CD8-positive, alpha-beta memory T cell (primary cell): ENCODE measurements around the gene CPNE5. TPM values are rescaled to one million over a fixed set of nuclear protein-coding genes. Genes with fewer than 3 reads are reported as not detected.

Experiments used
- CTCF ChIA-PET: fragments of 350-600 bp; sonication (Branson Sonifier 250); formaldehyde crosslinking; loops from one replicate; lab custom pipeline; 2021; ENCODE audit warnings: antibody characterized with exemption; lab: Charles Lee
- POLR2A ChIA-PET: fragments of 350-600 bp; sonication (Branson Sonifier 250); formaldehyde crosslinking; loops from one replicate; lab custom pipeline; 2021; ENCODE audit warnings: antibody characterized with exemption; lab: Charles Lee
- DNase-seq, 5 donors: peaks; one replicate each; pipeline versions ENCODE4 v3.0.0 to v3.0.0-alpha.2; 2020 to 2022; ENCODE audit warnings: mixed read lengths in 1 of 5
- H3K27ac ChIP-seq: one replicate; pipeline ENCODE4 v1.7.0; 2013; ENCODE audit warnings: low read depth, mild to moderate bottlenecking, low read length, moderate library complexity
- H3K27me3 ChIP-seq: 2 replicates; pipeline ENCODE4 v1.7.0; 2013; ENCODE audit warnings: low read length, mild to moderate bottlenecking; ENCODE audit not compliant: insufficient read depth, poor library complexity, severe bottlenecking
- H3K36me3 ChIP-seq: 2 replicates; pipeline ENCODE4 v1.7.0; 2013; ENCODE audit warnings: mild to moderate bottlenecking, low read length, moderate library complexity; ENCODE audit not compliant: insufficient read depth
- H3K4me1 ChIP-seq: 2 replicates; pipeline ENCODE4 v1.7.0; 2013; ENCODE audit warnings: mild to moderate bottlenecking, low read length, moderate library complexity; ENCODE audit not compliant: insufficient read depth
- H3K4me3 ChIP-seq: 2 replicates; pipeline ENCODE4 v1.7.0; 2013; ENCODE audit warnings: mild to moderate bottlenecking, low read length
- H3K9me3 ChIP-seq: 2 replicates; pipeline ENCODE4 v1.7.0; 2013; ENCODE audit warnings: mild to moderate bottlenecking, low read length
- H3K27ac Mint-ChIP-seq, 8 donors: one replicate each; pipeline ENCODE4 v1.8.0; 2020 to 2021; ENCODE audit warnings: mixed read lengths in 8 of 8, mild to moderate bottlenecking in 6 of 8, inconsistent platforms in 3 of 8, moderate library complexity in 3 of 8
- H3K27me3 Mint-ChIP-seq, 2 donors: one replicate each; pipeline ENCODE4 v1.8.0; 2020 to 2021; ENCODE audit warnings: mixed read lengths in 2 of 2, mild to moderate bottlenecking in 1 of 2, moderate library complexity in 1 of 2
- H3K36me3 Mint-ChIP-seq, 3 donors: one replicate each; pipeline ENCODE4 v1.8.0; 2020 to 2021; ENCODE audit warnings: mixed read lengths in 3 of 3, inconsistent platforms in 1 of 3, mild to moderate bottlenecking in 1 of 3
- H3K4me1 Mint-ChIP-seq, 3 donors: one replicate each; pipeline ENCODE4 v1.8.0; 2020 to 2021; ENCODE audit warnings: mixed read lengths in 3 of 3, inconsistent platforms in 1 of 3, mild to moderate bottlenecking in 1 of 3
- H3K4me3 Mint-ChIP-seq, 7 donors: one replicate each; pipeline ENCODE4 v1.8.0; 2020 to 2021; ENCODE audit warnings: mixed read lengths in 7 of 7, mild to moderate bottlenecking in 6 of 7, moderate library complexity in 4 of 7, inconsistent platforms in 2 of 7
- H3K9me3 Mint-ChIP-seq, 5 donors: one replicate each; pipeline ENCODE4 v1.8.0; 2020 to 2022; ENCODE audit warnings: mixed read lengths in 5 of 5, mild to moderate bottlenecking in 3 of 5, moderate library complexity in 2 of 5, inconsistent platforms in 1 of 5
- polyA plus RNA-seq: library from polyadenylated mRNA; unstranded; fragments of 300-500 nt; fragmentation: Illumina TruSeq; gene quantifications from one replicate; pipeline ENCODE4 v1.2.3, GENCODE V29; 2021
- total RNA-seq, 2 experiments: library from RNA; stranded (reverse); gene quantifications; one replicate each; pipeline ENCODE4 v1.2.3, GENCODE V29; 2021

Gene CPNE5
- total and polyA plus RNA-seq, 3 experiments from 2014 or later = 0.29 to 0.59 (median 0.44) TPM

GRCh38 chr6:36847991-36848390 lies 8.7 kb upstream of the CPNE5 start:
- POLR2A ChIA-PET = no interaction called here
- peaks cover 0 to 4% of the 10 kb centered on the region in 2 donors for H3K27me3 Mint-ChIP-seq
- H3K27ac Mint-ChIP-seq = no peak overlapping the region
- DNase-seq = no peak
- H3K36me3 ChIP-seq = no peaks in the 10 kb centered on the region
- H3K4me1 Mint-ChIP-seq = no peaks in the 10 kb centered on the region
- no peak overlapping the region for H3K27ac ChIP-seq
- no peak overlapping the region for H3K4me3 ChIP-seq
- no peak overlapping the region for H3K4me3 Mint-ChIP-seq
- no peaks in the 10 kb centered on the region for H3K27me3 ChIP-seq
- H3K9me3 ChIP-seq = peaks cover 9% of the 10 kb centered on the region
- peaks cover 8 to 26% (median 13%) of the 10 kb centered on the region in 5 donors for H3K9me3 Mint-ChIP-seq
- CTCF ChIA-PET = interaction anchor here (1.0 to 1.6 kb wide), 2 partner anchors 33 to 170 kb away, joined by 3 to 4 read pairs; no protein-coding TSS in a partner anchor
- no peaks in the 10 kb centered on the region for H3K4me1 ChIP-seq
- H3K36me3 Mint-ChIP-seq = peaks cover 15 to 24% (median 18%) of the 10 kb centered on the region in 3 donors

- ChIA-PET CTCF (interaction anchor here (1.6 kb wide), 1 partner anchor 171 kb away, joined by 4 read pairs; no protein-coding TSS in a partner anchor), POLR2A (no interaction called here)
- no peak for DNase-seq
- H3K4me3 Mint-ChIP-seq = no peak overlapping the region
- peaks cover 8 to 26% (median 13%) of the 10 kb centered on the region in 5 donors for H3K9me3 Mint-ChIP-seq
- Histone ChIP-seq H3K4me3 (no peak overlapping the region), H3K9me3 (peaks cover 9% of the 10 kb centered on the region), H3K27me3 (no peaks in the 10 kb centered on the region), H3K36me3 (no peaks in the 10 kb centered on the region), H3K27ac (no peak overlapping the region), H3K4me1 (no peaks in the 10 kb centered on the region)
- peaks cover 12 to 24% (median 14%) of the 10 kb centered on the region in 3 donors for H3K36me3 Mint-ChIP-seq
- H3K27me3 Mint-ChIP-seq = peaks cover 0 to 4% of the 10 kb centered on the region in 2 donors
- H3K4me1 Mint-ChIP-seq = no peaks in the 10 kb centered on the region
- H3K27ac Mint-ChIP-seq = no peak overlapping the region
These were observed 7.9 kb upstream of the CPNE5 start for GRCh38 chr6:36847152-36847551.

- CTCF ChIA-PET = no interaction called here
- H3K27me3 ChIP-seq = no peaks in the 10 kb centered on the region
- Mint-ChIP-seq H3K4me3 (no peak overlapping the region), H3K9me3 (peaks cover 0 to 11% (median 4%) of the 10 kb centered on the region in 5 donors), H3K27me3 (peaks cover 9 to 10% of the 10 kb centered on the region in 2 donors), H3K4me1 (peaks cover 6 to 9% (median 6%) of the 10 kb centered on the region in 3 donors), H3K27ac (peak overlapping the region in 1 of 8 donors; percentile 51), H3K36me3 (peaks cover under 1 to 12% (median 3%) of the 10 kb centered on the region in 3 donors)
- no peak overlapping the region for H3K4me3 ChIP-seq
- no peaks in the 10 kb centered on the region for H3K36me3 ChIP-seq
- H3K9me3 ChIP-seq = peaks cover 2% of the 10 kb centered on the region
- no peak overlapping the region for H3K27ac ChIP-seq
- DNase-seq = peak in 1 of 5 donors; percentile 22
- H3K4me1 ChIP-seq = peaks cover 8% of the 10 kb centered on the region
- POLR2A ChIA-PET = no interaction called here
These were observed 6.0 kb upstream of the CPNE5 start for GRCh38 chr6:36845233-36845632.

GRCh38 chr6:36844232-36845170 lies 5.3 kb upstream of the CPNE5 start:
- Histone ChIP-seq H3K4me3 (no peak overlapping the region), H3K27ac (no peak overlapping the region), H3K4me1 (peaks cover 10% of the 10 kb centered on the region), H3K36me3 (no peaks in the 10 kb centered on the region), H3K9me3 (no peaks in the 10 kb centered on the region), H3K27me3 (no peaks in the 10 kb centered on the region)
- Mint-ChIP-seq H3K27ac (no peak overlapping the region), H3K4me1 (peaks cover 6 to 12% (median 6%) of the 10 kb centered on the region in 3 donors), H3K9me3 (peaks cover 0 to 4% (median 0%) of the 10 kb centered on the region in 5 donors), H3K36me3 (peaks cover 0 to 5% (median 0%) of the 10 kb centered on the region in 3 donors), H3K4me3 (no peak overlapping the region), H3K27me3 (peaks cover 12% of the 10 kb centered on the region in 2 donors)
- ChIA-PET CTCF (no interaction called here), POLR2A (no interaction called here)
- DNase-seq = peak in 1 of 5 donors; percentile 3

- Histone ChIP-seq H3K4me1 (peaks cover 15% of the 10 kb centered on the region), H3K36me3 (no peaks in the 10 kb centered on the region), H3K27ac (no peak overlapping the region), H3K27me3 (peaks cover 11% of the 10 kb centered on the region), H3K9me3 (no peaks in the 10 kb centered on the region), H3K4me3 (no peak overlapping the region)
- Mint-ChIP-seq H3K36me3 (no peaks in the 10 kb centered on the region), H3K4me3 (no peak overlapping the region), H3K27me3 (peaks cover 21% of the 10 kb centered on the region in 2 donors), H3K4me1 (peaks cover 11 to 23% (median 12%) of the 10 kb centered on the region in 3 donors), H3K27ac (no peak overlapping the region), H3K9me3 (no peaks in the 10 kb centered on the region)
- ChIA-PET CTCF (no interaction called here), POLR2A (interaction anchor here (0.6 kb wide), 1 partner anchor 1422 kb away, joined by 3 read pairs; no protein-coding TSS in a partner anchor)
- peak in 1 of 5 donors; percentile 0 for DNase-seq
These were observed 3.9 kb upstream of the CPNE5 start for GRCh38 chr6:36843170-36843569.

GRCh38 chr6:36841756-36842155 lies 2.5 kb upstream of the CPNE5 start:
- no peaks in the 10 kb centered on the region for H3K36me3 ChIP-seq
- Mint-ChIP-seq H3K4me3 (no peak overlapping the region), H3K9me3 (no peaks in the 10 kb centered on the region), H3K27me3 (peaks cover 28 to 31% of the 10 kb centered on the region in 2 donors), H3K36me3 (no peaks in the 10 kb centered on the region), H3K4me1 (peaks cover 11 to 23% (median 12%) of the 10 kb centered on the region in 3 donors), H3K27ac (no peak overlapping the region)
- no peak for DNase-seq
- no peak overlapping the region for H3K4me3 ChIP-seq
- no peak overlapping the region for H3K27ac ChIP-seq
- ChIA-PET POLR2A (no interaction called here), CTCF (no interaction called here)
- peaks cover 15% of the 10 kb centered on the region for H3K4me1 ChIP-seq
- no peaks in the 10 kb centered on the region for H3K9me3 ChIP-seq
- peaks cover 15% of the 10 kb centered on the region for H3K27me3 ChIP-seq

- H3K9me3 Mint-ChIP-seq = no peaks in the 10 kb centered on the region
- Histone ChIP-seq H3K27me3 (peaks cover 15% of the 10 kb centered on the region), H3K4me3 (peak overlapping the region; percentile 38), H3K9me3 (no peaks in the 10 kb centered on the region), H3K4me1 (peaks cover 15% of the 10 kb centered on the region), H3K36me3 (no peaks in the 10 kb centered on the region), H3K27ac (no peak overlapping the region)
- peak overlapping the region; percentile 46 to 78 (median 74) for H3K4me3 Mint-ChIP-seq
- DNase-seq = peak; percentile 8 to 52 (median 11)
- ChIA-PET POLR2A (no interaction called here), CTCF (no interaction called here)
- H3K27ac Mint-ChIP-seq = peak overlapping the region in 2 of 8 donors; percentile 19 to 27
- H3K36me3 Mint-ChIP-seq = no peaks in the 10 kb centered on the region
- peaks cover 11 to 23% (median 12%) of the 10 kb centered on the region in 3 donors for H3K4me1 Mint-ChIP-seq
- peaks cover 28 to 31% of the 10 kb centered on the region in 2 donors for H3K27me3 Mint-ChIP-seq
These were observed 1.5 kb upstream of the CPNE5 start for GRCh38 chr6:36840432-36841403.
